PC-3 (cell line): ENCODE results near the gene DENND11. TPM values are rescaled to one million over a fixed set of nuclear protein-coding genes. Genes with fewer than 3 reads are reported as not detected.
"Not testable (repeated sequence)": the region's sequence is repeated elsewhere in the genome, so short reads cannot be mapped to it uniquely, and the experiment has no call there.

Experiments
- ATAC-seq: fragments of 200-7000 bp; cut with Tn5 transposase; 2 replicates; pipeline ENCODE4 v1.9.1; 2020; ENCODE audit warnings: mild to moderate bottlenecking, moderate library complexity
- BruUV-seq: library from RNA; stranded (reverse); fragments of 400-500 nt; replicated peaks from 2 replicates; lab custom pipeline; 2021; lab: Mats Ljungman, UMichigan
- CTCF ChIA-PET: fragments of 300-600 bp; sonication (Branson Sonifier 250); formaldehyde crosslinking; loops from one replicate; lab custom pipeline; 2022; ENCODE audit warnings: antibody characterized with exemption; lab: Charles Lee
- POLR2A ChIA-PET: fragments of 300-600 bp; sonication (Branson Sonifier 250); formaldehyde crosslinking; loops from one replicate; lab custom pipeline; 2022; ENCODE audit warnings: antibody characterized with exemption; ENCODE audit not compliant: unreplicated experiment; lab: Charles Lee
- DNase-seq: peaks from one replicate; pipeline ENCODE4 v3.0.0-alpha.2; 2015
- H2AFZ ChIP-seq: fragments of 300-600 bp; sonication (generic); 2 replicates; pipeline ENCODE4 v1.6.0; 2016; ENCODE audit warnings: antibody characterized with exemption, low read length
- H3F3A ChIP-seq: fragments of 300-600 bp; sonication (generic); one replicate; pipeline ENCODE4 v1.6.0; 2017; ENCODE audit warnings: antibody characterized with exemption, low read length, control low read depth, mild to moderate bottlenecking; ENCODE audit not compliant: unreplicated experiment
- H3K27ac ChIP-seq: fragments of 300-600 bp; sonication (generic); 2 replicates; pipeline ENCODE4 v1.5.1; 2016; ENCODE audit warnings: mild to moderate bottlenecking, low read length
- H3K27me3 ChIP-seq: fragments of 300-600 bp; sonication (generic); 2 replicates; pipeline ENCODE4 v1.6.1; 2016; ENCODE audit warnings: low read length, mixed read lengths
- H3K36me3 ChIP-seq: fragments of 300-600 bp; sonication (generic); 2 replicates; pipeline ENCODE4 v1.6.1; 2016; ENCODE audit warnings: low read depth, mixed run types, low read length, mixed read lengths
- H3K4me1 ChIP-seq: fragments of 300-600 bp; sonication (generic); 2 replicates; pipeline ENCODE4 v1.5.1; 2016; ENCODE audit warnings: low read length; ENCODE audit not compliant: insufficient read depth
- H3K4me2 ChIP-seq: fragments of 300-600 bp; sonication (generic); 2 replicates; pipeline ENCODE4 v1.6.0; 2016; ENCODE audit warnings: low read length
- H3K4me3 ChIP-seq: fragments of 300-600 bp; sonication (generic); 2 replicates; pipeline ENCODE4 v1.5.1; 2016; ENCODE audit warnings: mild to moderate bottlenecking, low read length, mixed read lengths
- H3K79me2 ChIP-seq: fragments of 300-600 bp; sonication (generic); 2 replicates; pipeline ENCODE4 v1.6.1; 2017; ENCODE audit warnings: low read length, mixed read lengths
- H3K9ac ChIP-seq: fragments of 300-600 bp; sonication (generic); 2 replicates; pipeline ENCODE4 v1.6.0; 2016; ENCODE audit warnings: mild to moderate bottlenecking, low read length
- H3K9me2 ChIP-seq: fragments of 300-600 bp; sonication (generic); replicated peaks from 2 replicates; pipeline ENCODE4 v1.6.1; 2016; ENCODE audit warnings: mixed run types, low read length, mixed read lengths
- H3K9me3 ChIP-seq: fragments of 300-600 bp; sonication (generic); 2 replicates; pipeline ENCODE4 v1.6.1; 2016; ENCODE audit warnings: low read length, mixed read lengths
- H4K20me1 ChIP-seq: fragments of 300-600 bp; sonication (generic); 2 replicates; pipeline ENCODE4 v1.6.1; 2016; ENCODE audit warnings: low read length, mixed read lengths
- CTCF ChIP-seq: fragments of 300-600 bp; sonication (generic); conservative IDR thresholded peaks from 2 replicates; pipeline ENCODE4 v1.5.1; 2017; ENCODE audit warnings: antibody characterized with exemption, low read depth, mild to moderate bottlenecking, low read length
- EZH2 ChIP-seq: fragments of 300-600 bp; sonication (generic); IDR thresholded peaks from one replicate; pipeline ENCODE4 v1.6.1; 2017; ENCODE audit warnings: antibody characterized with exemption, mild to moderate bottlenecking, low read length; ENCODE audit not compliant: unreplicated experiment
- EZH2phosphoT487 ChIP-seq: fragments of 300-600 bp; sonication (generic); IDR thresholded peaks from 2 replicates; pipeline ENCODE4 v1.6.1; 2018; ENCODE audit warnings: mild to moderate bottlenecking, antibody characterized with exemption, low read length, borderline replicate concordance
- intact Hi-C: fragments of 100-400 bp; cut with micrococcal nuclease; formaldehyde crosslinking; loops from 2 replicates; pipeline ENCODE4 v1.9.0; 2023
- total RNA-seq: library from RNA; depleted of rRNA; stranded (reverse); fragments of >200 nt; gene quantifications from 2 replicates; pipeline ENCODE4 v1.2.3, GENCODE V29; 2014

The DENND11 gene
- total RNA-seq, 1 experiment from 2014 or later: 6.7 TPM

- ATAC-seq (no peak), DNase-seq (no peak)
- Histone ChIP-seq H3K4me1 (peaks cover 19% of the 10 kb centered on the region), H3K79me2 (peaks cover 33% of the 10 kb centered on the region), H3K4me2 (no peak overlapping the region), H2AFZ (no peak overlapping the region), H3K27ac (no peak overlapping the region), H3F3A (no peaks in the 10 kb centered on the region), H4K20me1 (no peaks in the 10 kb centered on the region), H3K27me3 (no peaks in the 10 kb centered on the region), H3K9ac (no peak overlapping the region), H3K9me2 (no peaks in the 10 kb centered on the region), H3K4me3 (no peak overlapping the region), H3K36me3 (no peaks in the 10 kb centered on the region), H3K9me3 (no peaks in the 10 kb centered on the region)
- ChIA-PET POLR2A (no interaction called here), CTCF (no interaction called here)
- no TSS peak for BruUV-seq
- intact Hi-C loops: no loop called here
- TF ChIP-seq EZH2phosphoT487 (no peak), CTCF (no peak), EZH2 (no peak)
These were observed 10.0 kb downstream of the DENND11 start for GRCh38 chr7:141691961-141692360.

GRCh38 chr7:141691540-141691939 lies 10.4 kb downstream of the DENND11 start:
- ATAC-seq (no peak), DNase-seq (no peak)
- Histone ChIP-seq H3K9me3 (no peaks in the 10 kb centered on the region), H3K36me3 (no peaks in the 10 kb centered on the region), H2AFZ (no peak overlapping the region), H3K4me3 (no peak overlapping the region), H3K79me2 (peaks cover 29% of the 10 kb centered on the region), H3K4me1 (peaks cover 15% of the 10 kb centered on the region), H3K9me2 (no peaks in the 10 kb centered on the region), H4K20me1 (no peaks in the 10 kb centered on the region), H3K27ac (no peak overlapping the region), H3F3A (no peaks in the 10 kb centered on the region), H3K9ac (no peak overlapping the region), H3K4me2 (no peak overlapping the region), H3K27me3 (no peaks in the 10 kb centered on the region)
- CTCF ChIA-PET: no interaction called here
- TF ChIP-seq CTCF (no peak), EZH2 (no peak), EZH2phosphoT487 (no peak)
- POLR2A ChIA-PET: no interaction called here
- BruUV-seq: no TSS peak
- intact Hi-C loops: no loop called here

GRCh38 chr7:141689072-141689825 lies 12.7 kb downstream of the DENND11 start:
- H3K27me3 ChIP-seq, H3K9me3 ChIP-seq, intact Hi-C loops, CTCF ChIA-PET, DNase-seq, H3K4me3 ChIP-seq, H3K4me1 ChIP-seq, H3K4me2 ChIP-seq, H3K27ac ChIP-seq, H3K9me2 ChIP-seq, H3K9ac ChIP-seq, H3K36me3 ChIP-seq, H4K20me1 ChIP-seq, H3F3A ChIP-seq, POLR2A ChIA-PET, BruUV-seq, ATAC-seq, H2AFZ ChIP-seq: not testable (repeated sequence)
- H3K79me2 ChIP-seq: peaks cover 14% of the 10 kb centered on the region; the same call in 1 of the 2 replicates
